HepG2 (cell line): ENCODE data around the gene TOB2. TPM values are rescaled to one million over a fixed set of nuclear protein-coding genes. Genes with fewer than 3 reads are reported as not detected.

ENCODE experiments used
- CBFB ChIP-seq: sonication (generic); formaldehyde crosslinking; IDR thresholded peaks from 2 replicates; pipeline ENCODE4 v1.4.0; 2020; ENCODE audit warnings: missing genetic modification reagents
- DNMT3B ChIP-seq: conservative IDR thresholded peaks from 2 replicates; pipeline ENCODE4 v1.6.1; 2016; ENCODE audit warnings: missing biosample characterization, control low read depth
- KDM4B ChIP-seq: sonication (generic); formaldehyde crosslinking; IDR thresholded peaks from 2 replicates; pipeline ENCODE4 v1.4.0; 2020; ENCODE audit warnings: missing genetic modification reagents
- MBD4 ChIP-seq: IDR thresholded peaks from 2 replicates; pipeline ENCODE4 v1.6.1; 2012; ENCODE audit warnings: low read length, inconsistent platforms, borderline replicate concordance
- SCMH1 ChIP-seq: sonication (generic); formaldehyde crosslinking; IDR thresholded peaks from 2 replicates; pipeline ENCODE4 v1.9.0; 2021; ENCODE audit warnings: missing genetic modification reagents, mild to moderate bottlenecking, borderline replicate concordance
- SP4 ChIP-seq: sonication (generic); formaldehyde crosslinking; IDR thresholded peaks from 2 replicates; pipeline ENCODE4 v1.8.1; 2023; ENCODE audit warnings: mild to moderate bottlenecking, missing genetic modification reagents
- TCF12 ChIP-seq, 2 experiments: fragments of 450-650 bp in 1 of 2; sonication (generic) in 1 of 2; formaldehyde crosslinking in 1 of 2; IDR thresholded peaks; 2 replicates each; pipeline versions ENCODE4 v1.6.1 to v1.8.0; 2017 to 2022; ENCODE audit warnings: antibody characterized with exemption in 1 of 2, mild to moderate bottlenecking in 1 of 2, missing genetic modification reagents in 1 of 2, moderate library complexity in 1 of 2
- ZBTB38 ChIP-seq: sonication (generic); formaldehyde crosslinking; IDR thresholded peaks from 2 replicates; pipeline ENCODE4 v1.5.1; 2020; ENCODE audit warnings: mild to moderate bottlenecking, missing genetic modification reagents
- ZMYM2 ChIP-seq: sonication (generic); formaldehyde crosslinking; IDR thresholded peaks from 2 replicates; pipeline ENCODE4 v1.8.0; 2022; ENCODE audit warnings: mild to moderate bottlenecking, missing genetic modification reagents
- ZNF746 ChIP-seq: sonication (generic); formaldehyde crosslinking; IDR thresholded peaks from 2 replicates; pipeline ENCODE4 v1.8.0; 2022; ENCODE audit warnings: mild to moderate bottlenecking, missing genetic modification reagents
- ZNF841 ChIP-seq: sonication (generic); formaldehyde crosslinking; IDR thresholded peaks from 2 replicates; pipeline ENCODE4 v1.8.1; 2023; ENCODE audit warnings: missing genetic modification reagents, borderline replicate concordance
- ZSCAN20 ChIP-seq: sonication (generic); formaldehyde crosslinking; IDR thresholded peaks from 2 replicates; pipeline ENCODE4 v1.4.0; 2020; ENCODE audit warnings: missing genetic modification reagents, mild to moderate bottlenecking, borderline replicate concordance
- polyA plus RNA-seq, 8 experiments: library from polyadenylated mRNA; depleted of rRNA in 3 of 8; stranded (reverse) in 7 of 8; unstranded in 1 of 8; fragments of >200 nt; fragmentation: Illumina TruSeq in 4 of 8; extraction: Trizol in 4 of 8; gene quantifications; 2 replicates each; pipeline versions ENCODE4 v1.2.1 to v1.2.3, GENCODE V29; 2011 to 2016; ENCODE audit warnings: low read depth in 4 of 8, missing spikeins in 1 of 8, mixed read lengths in 1 of 8; ENCODE audit not compliant: insufficient read depth in 1 of 8
- total RNA-seq, 5 experiments: library from RNA; depleted of rRNA; stranded (reverse); fragments of >200 nt; fragmentation: Illumina TruSeq; extraction: Trizol; gene quantifications; 2 replicates each; pipeline ENCODE4 v1.2.3, GENCODE V29; 2016; ENCODE audit warnings: low read depth in 1 of 5
- TF ChIP-seq, protein P1 (sequence below): sonication (generic); formaldehyde crosslinking; IDR thresholded peaks from 2 replicates; pipeline ENCODE4 v1.9.0; 2021; ENCODE audit warnings: mild to moderate bottlenecking, missing genetic modification reagents
- TF ChIP-seq, protein P2 (sequence below): sonication (generic); formaldehyde crosslinking; IDR thresholded peaks from 2 replicates; pipeline ENCODE4 v1.5.0; 2020; ENCODE audit warnings: mild to moderate bottlenecking, missing genetic modification reagents, borderline replicate concordance

Gene TOB2
- total and polyA plus RNA-seq, 2 of the 13 experiments (the other 11 are each of a cell fraction or from before 2014, with no cell fraction given): 12.2 to 13.7 TPM

DNA sequence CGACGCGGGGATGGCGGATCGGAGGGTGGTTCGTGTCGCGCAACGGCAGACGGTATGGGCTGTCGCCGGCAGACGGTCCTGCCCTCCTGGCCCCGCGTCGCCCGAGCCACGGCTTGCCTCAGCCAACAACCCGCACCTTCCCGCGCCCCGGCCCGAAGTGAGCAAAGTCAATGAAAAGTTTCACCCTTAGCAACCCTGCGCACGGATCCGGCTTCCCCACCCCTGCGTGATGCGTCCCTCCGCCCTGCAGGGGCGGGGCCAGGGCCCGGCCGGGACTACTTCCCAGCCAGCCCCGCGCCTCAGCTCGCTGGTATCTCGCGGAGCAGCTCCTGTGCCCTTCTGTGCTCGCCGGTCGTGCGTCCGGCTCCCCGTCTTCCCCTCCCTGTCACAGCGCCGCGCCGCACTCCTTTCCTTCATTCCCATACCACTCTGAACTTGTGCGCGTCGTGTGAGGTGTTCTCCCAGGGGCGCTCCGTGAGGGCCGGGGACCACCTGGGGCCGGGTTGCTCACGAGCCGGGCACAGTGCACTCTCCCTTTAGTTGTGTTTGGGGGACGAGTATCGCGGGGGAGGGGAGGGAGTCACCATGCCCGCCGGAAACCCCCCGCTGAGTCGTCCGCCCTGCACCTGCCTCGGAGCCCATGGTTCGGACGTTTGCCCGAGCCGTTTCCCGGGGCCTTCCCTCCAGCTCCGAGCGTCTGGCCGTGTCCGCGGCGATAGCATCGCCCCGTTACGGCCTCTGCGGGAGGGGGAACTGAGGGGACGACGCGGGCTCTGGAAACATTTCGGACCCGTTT, at the start of gene TOB2 (continued):
- TF ChIP-seq ZNF841: peak; percentile 97
- peak; percentile 92 for TF ChIP-seq ZNF746 (CRISPR knock-in tag)
- TF ChIP-seq, protein P1, sequence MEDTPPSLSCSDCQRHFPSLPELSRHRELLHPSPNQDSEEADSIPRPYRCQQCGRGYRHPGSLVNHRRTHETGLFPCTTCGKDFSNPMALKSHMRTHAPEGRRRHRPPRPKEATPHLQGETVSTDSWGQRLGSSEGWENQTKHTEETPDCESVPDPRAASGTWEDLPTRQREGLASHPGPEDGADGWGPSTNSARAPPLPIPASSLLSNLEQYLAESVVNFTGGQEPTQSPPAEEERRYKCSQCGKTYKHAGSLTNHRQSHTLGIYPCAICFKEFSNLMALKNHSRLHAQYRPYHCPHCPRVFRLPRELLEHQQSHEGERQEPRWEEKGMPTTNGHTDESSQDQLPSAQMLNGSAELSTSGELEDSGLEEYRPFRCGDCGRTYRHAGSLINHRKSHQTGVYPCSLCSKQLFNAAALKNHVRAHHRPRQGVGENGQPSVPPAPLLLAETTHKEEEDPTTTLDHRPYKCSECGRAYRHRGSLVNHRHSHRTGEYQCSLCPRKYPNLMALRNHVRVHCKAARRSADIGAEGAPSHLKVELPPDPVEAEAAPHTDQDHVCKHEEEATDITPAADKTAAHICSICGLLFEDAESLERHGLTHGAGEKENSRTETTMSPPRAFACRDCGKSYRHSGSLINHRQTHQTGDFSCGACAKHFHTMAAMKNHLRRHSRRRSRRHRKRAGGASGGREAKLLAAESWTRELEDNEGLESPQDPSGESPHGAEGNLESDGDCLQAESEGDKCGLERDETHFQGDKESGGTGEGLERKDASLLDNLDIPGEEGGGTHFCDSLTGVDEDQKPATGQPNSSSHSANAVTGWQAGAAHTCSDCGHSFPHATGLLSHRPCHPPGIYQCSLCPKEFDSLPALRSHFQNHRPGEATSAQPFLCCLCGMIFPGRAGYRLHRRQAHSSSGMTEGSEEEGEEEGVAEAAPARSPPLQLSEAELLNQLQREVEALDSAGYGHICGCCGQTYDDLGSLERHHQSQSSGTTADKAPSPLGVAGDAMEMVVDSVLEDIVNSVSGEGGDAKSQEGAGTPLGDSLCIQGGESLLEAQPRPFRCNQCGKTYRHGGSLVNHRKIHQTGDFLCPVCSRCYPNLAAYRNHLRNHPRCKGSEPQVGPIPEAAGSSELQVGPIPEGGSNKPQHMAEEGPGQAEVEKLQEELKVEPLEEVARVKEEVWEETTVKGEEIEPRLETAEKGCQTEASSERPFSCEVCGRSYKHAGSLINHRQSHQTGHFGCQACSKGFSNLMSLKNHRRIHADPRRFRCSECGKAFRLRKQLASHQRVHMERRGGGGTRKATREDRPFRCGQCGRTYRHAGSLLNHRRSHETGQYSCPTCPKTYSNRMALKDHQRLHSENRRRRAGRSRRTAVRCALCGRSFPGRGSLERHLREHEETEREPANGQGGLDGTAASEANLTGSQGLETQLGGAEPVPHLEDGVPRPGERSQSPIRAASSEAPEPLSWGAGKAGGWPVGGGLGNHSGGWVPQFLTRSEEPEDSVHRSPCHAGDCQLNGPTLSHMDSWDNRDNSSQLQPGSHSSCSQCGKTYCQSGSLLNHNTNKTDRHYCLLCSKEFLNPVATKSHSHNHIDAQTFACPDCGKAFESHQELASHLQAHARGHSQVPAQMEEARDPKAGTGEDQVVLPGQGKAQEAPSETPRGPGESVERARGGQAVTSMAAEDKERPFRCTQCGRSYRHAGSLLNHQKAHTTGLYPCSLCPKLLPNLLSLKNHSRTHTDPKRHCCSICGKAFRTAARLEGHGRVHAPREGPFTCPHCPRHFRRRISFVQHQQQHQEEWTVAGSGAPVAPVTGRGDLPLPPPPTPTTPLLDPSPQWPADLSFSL: no peak
- no peak for TF ChIP-seq ZMYM2
- no peak for TF ChIP-seq TCF12 (IDR thresholded peaks at IDR 0.05)
- TF ChIP-seq TCF12 (CRISPR knock-in tag; IDR thresholded peaks at IDR 0.05): peak; percentile 58
- TF ChIP-seq, protein P2, sequence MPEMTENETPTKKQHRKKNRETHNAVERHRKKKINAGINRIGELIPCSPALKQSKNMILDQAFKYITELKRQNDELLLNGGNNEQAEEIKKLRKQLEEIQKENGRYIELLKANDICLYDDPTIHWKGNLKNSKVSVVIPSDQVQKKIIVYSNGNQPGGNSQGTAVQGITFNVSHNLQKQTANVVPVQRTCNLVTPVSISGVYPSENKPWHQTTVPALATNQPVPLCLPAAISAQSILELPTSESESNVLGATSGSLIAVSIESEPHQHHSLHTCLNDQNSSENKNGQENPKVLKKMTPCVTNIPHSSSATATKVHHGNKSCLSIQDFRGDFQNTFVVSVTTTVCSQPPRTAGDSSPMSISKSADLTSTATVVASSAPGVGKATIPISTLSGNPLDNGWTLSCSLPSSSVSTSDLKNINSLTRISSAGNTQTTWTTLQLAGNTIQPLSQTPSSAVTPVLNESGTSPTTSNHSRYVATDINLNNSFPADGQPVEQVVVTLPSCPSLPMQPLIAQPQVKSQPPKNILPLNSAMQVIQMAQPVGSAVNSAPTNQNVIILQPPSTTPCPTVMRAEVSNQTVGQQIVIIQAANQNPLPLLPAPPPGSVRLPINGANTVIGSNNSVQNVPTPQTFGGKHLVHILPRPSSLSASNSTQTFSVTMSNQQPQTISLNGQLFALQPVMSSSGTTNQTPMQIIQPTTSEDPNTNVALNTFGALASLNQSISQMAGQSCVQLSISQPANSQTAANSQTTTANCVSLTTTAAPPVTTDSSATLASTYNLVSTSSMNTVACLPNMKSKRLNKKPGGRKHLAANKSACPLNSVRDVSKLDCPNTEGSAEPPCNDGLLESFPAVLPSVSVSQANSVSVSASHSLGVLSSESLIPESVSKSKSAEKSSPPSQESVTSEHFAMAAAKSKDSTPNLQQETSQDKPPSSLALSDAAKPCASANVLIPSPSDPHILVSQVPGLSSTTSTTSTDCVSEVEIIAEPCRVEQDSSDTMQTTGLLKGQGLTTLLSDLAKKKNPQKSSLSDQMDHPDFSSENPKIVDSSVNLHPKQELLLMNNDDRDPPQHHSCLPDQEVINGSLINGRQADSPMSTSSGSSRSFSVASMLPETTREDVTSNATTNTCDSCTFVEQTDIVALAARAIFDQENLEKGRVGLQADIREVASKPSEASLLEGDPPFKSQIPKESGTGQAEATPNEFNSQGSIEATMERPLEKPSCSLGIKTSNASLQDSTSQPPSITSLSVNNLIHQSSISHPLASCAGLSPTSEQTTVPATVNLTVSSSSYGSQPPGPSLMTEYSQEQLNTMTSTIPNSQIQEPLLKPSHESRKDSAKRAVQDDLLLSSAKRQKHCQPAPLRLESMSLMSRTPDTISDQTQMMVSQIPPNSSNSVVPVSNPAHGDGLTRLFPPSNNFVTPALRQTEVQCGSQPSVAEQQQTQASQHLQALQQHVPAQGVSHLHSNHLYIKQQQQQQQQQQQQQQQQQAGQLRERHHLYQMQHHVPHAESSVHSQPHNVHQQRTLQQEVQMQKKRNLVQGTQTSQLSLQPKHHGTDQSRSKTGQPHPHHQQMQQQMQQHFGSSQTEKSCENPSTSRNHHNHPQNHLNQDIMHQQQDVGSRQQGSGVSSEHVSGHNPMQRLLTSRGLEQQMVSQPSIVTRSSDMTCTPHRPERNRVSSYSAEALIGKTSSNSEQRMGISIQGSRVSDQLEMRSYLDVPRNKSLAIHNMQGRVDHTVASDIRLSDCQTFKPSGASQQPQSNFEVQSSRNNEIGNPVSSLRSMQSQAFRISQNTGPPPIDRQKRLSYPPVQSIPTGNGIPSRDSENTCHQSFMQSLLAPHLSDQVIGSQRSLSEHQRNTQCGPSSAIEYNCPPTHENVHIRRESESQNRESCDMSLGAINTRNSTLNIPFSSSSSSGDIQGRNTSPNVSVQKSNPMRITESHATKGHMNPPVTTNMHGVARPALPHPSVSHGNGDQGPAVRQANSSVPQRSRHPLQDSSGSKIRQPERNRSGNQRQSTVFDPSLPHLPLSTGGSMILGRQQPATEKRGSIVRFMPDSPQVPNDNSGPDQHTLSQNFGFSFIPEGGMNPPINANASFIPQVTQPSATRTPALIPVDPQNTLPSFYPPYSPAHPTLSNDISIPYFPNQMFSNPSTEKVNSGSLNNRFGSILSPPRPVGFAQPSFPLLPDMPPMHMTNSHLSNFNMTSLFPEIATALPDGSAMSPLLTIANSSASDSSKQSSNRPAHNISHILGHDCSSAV (CRISPR knock-in tag): no peak
- peak; percentile 93 for TF ChIP-seq ZBTB38
- peak; percentile 99 for TF ChIP-seq SP4 (CRISPR knock-in tag)
- TF ChIP-seq MBD4: no peak
- TF ChIP-seq KDM4B (CRISPR knock-in tag): peak; percentile 94
- peak; percentile 80 for TF ChIP-seq CBFB (CRISPR knock-in tag)
- no peak for TF ChIP-seq SCMH1 (CRISPR knock-in tag)
- peak; percentile 93; the same call in 1 of the 2 replicates for TF ChIP-seq DNMT3B (CRISPR knock-in tag)
- peak; percentile 90 for TF ChIP-seq ZSCAN20 (CRISPR knock-in tag)
